Erythroblast (primary cell): Measurements from ENCODE around the gene TM7SF2.

Experiments
- DNase-seq, 2 experiments: peaks; one replicate each; lab custom pipeline; 2025; lab: John Stamatoyannopoulos, UW
- GATA1 ChIP-seq: IDR thresholded peaks from 2 replicates; pipeline ENCODE4 v1.6.1; 2011; ENCODE audit warnings: low read depth, mild to moderate bottlenecking, control low read depth, low read length, moderate library complexity
- POLR2A ChIP-seq: IDR thresholded peaks from 2 replicates; pipeline ENCODE4 v1.6.1; 2011; ENCODE audit warnings: mild to moderate bottlenecking, low read length

TM7SF2 gene

DNA sequence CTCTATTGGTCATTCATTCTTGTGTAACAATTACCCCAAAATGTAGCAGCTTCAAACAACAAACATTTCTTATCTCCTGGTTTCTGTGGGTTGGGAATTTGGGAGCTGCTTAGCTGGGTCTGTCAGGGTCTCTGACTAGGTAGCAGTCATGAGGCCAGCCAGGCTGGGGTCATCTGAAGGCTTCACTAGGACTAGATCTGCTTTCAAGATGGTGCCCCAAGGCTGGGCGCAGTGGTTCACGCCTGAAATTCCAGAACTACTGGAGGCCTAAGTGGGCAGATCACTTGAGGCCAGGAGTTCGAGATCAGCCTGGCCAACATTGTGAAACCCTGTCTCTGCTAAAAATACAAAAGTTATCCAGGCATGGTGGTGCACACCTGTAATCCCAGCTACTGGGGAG, 45.3 kb downstream of the TM7SF2 start:
- TF ChIP-seq POLR2A = no peak
- TF ChIP-seq GATA1 = no peak
- DNase-seq = no peak

DNA sequence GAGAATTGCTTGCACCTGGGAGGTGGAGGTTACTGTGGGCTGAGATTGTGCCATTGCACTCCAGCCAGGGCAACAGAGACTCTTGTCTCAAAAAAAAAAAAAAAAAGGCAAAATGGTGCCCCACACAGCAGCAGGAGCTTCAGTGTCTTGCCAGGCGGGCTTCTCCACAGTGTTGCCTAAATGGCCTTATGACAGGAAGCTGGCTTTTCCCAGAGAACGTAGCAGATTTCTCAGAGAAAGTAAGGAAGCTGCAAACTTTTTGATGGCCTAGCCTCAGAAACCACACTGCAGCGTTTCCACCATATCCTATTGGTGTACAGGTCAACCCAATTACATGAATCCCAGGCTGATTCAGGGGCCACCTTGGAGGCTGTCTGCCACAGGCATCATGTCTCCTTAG, 45.7 kb downstream of the TM7SF2 start:
- DNase-seq = no peak
- TF ChIP-seq POLR2A = no peak

DNA sequence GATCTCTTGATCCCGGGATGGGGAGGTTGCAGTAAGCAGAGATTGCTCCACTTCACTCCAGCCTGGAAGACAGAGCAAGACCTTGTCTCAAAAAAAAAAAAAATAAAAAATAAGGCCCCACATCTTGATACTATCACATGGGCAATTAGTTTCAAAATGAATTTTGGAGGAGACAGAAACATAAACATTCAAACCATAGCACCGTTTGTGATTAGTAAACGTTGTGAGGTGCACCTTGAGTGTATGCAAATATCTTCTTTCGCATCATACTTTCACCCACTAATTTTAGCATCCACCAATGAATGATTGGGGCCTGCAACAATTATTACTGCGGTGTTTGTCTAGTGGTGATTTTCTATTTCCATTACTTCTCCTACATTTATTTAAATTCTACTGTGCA, 47.3 kb downstream of the TM7SF2 start:
- no peak for DNase-seq
- TF ChIP-seq POLR2A (no peak), GATA1 (no peak)

DNA sequence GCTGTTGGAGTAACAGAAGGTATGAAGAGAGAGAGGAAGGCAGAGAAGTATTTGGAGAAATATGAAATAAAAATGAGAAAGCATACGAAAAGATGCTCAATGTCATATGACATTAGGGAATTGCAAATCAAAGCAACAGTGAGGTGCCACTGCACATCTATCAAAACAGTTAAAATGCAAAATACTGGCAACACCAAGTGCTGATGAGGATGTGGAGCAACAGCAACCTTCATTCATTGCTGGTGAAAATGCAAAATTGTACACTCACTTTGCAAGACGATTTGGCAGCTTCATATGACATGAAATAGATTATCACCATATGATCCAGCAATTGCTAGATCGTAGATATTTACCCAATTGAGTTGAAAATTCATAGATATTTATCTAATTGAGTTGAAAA, 49.0 kb downstream of the TM7SF2 start:
- no peak for DNase-seq
- TF ChIP-seq POLR2A (no peak), GATA1 (no peak)

DNA sequence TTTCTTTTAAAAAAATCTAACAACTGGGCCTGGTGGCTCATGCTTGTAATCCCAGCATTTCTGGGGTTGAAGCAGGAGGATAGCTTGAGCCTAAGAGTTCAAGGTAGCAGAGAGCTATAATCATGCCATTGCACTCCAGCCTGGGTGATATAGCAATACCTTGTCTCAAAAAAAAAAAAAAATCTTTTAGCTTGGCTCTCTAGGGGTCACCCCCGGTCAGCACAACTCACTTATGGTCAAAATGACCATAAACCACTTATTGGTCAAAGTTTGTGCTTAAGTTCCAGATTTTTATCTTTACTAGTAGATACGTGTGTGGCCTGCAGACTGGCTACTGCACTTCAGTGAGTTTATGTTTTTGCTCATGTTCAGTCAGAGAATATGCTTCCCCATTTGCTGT, 52.0 kb downstream of the TM7SF2 start:
- TF ChIP-seq POLR2A (no peak), GATA1 (no peak)
- no peak for DNase-seq
